HEK293 (cell line): ENCODE measurements around the gene GDAP1L1.
A peak's percentile ranks its signal among the peaks of the same experiment; 100 is the strongest.

Experiments
- KLF1 ChIP-seq: fragments of 450-650 bp; formaldehyde crosslinking; IDR thresholded peaks from 2 replicates; pipeline ENCODE4 v1.5.1; 2016; ENCODE audit warnings: missing biosample characterization, missing genetic modification characterization
- ZBTB17 ChIP-seq: fragments of 450-650 bp; formaldehyde crosslinking; IDR thresholded peaks from 2 replicates; pipeline ENCODE4 v1.5.1; 2016; ENCODE audit warnings: missing biosample characterization, missing genetic modification characterization
- ZBTB7A ChIP-seq: fragments of 450-650 bp; formaldehyde crosslinking; IDR thresholded peaks from 2 replicates; pipeline ENCODE4 v1.5.1; 2016; ENCODE audit warnings: low read depth, missing biosample characterization, missing genetic modification characterization
- ZFHX2 ChIP-seq: fragments of 450-650 bp; formaldehyde crosslinking; conservative IDR thresholded peaks from 2 replicates; pipeline ENCODE4 v1.5.1; 2016; ENCODE audit warnings: missing biosample characterization, missing genetic modification characterization
- ZNF10 ChIP-seq: fragments of 450-650 bp; formaldehyde crosslinking; IDR thresholded peaks from 2 replicates; pipeline ENCODE4 v1.5.1; 2017; ENCODE audit warnings: missing biosample characterization, missing genetic modification characterization
- ZNF24 ChIP-seq: fragments of 450-650 bp; formaldehyde crosslinking; IDR thresholded peaks from 2 replicates; pipeline ENCODE4 v1.5.1; 2016; ENCODE audit warnings: missing biosample characterization, missing genetic modification characterization
- ZNF391 ChIP-seq: fragments of 450-650 bp; formaldehyde crosslinking; IDR thresholded peaks from 2 replicates; pipeline ENCODE4 v1.5.1; 2016; ENCODE audit warnings: low read depth, missing biosample characterization, missing genetic modification characterization, borderline replicate concordance
- ZNF48 ChIP-seq: fragments of 450-650 bp; formaldehyde crosslinking; IDR thresholded peaks from 2 replicates; pipeline ENCODE4 v1.5.1; 2016; ENCODE audit warnings: missing biosample characterization, missing genetic modification characterization
- ZNF654 ChIP-seq: fragments of 450-650 bp; formaldehyde crosslinking; IDR thresholded peaks from 2 replicates; pipeline ENCODE4 v1.5.1; 2016; ENCODE audit warnings: low read depth, missing biosample characterization, missing genetic modification characterization
- ZNF664 ChIP-seq: fragments of 450-650 bp; formaldehyde crosslinking; IDR thresholded peaks from 2 replicates; pipeline ENCODE4 v1.5.1; 2016; ENCODE audit warnings: missing biosample characterization, missing genetic modification characterization
- ZNF791 ChIP-seq: fragments of 450-650 bp; formaldehyde crosslinking; IDR thresholded peaks from 2 replicates; pipeline ENCODE4 v1.5.1; 2016; ENCODE audit warnings: missing biosample characterization, missing genetic modification characterization
- TF ChIP-seq, protein P1 (sequence below): sonication (generic); formaldehyde crosslinking; IDR thresholded peaks from 2 replicates; pipeline ENCODE4 v1.8.1; 2022; ENCODE audit warnings: mild to moderate bottlenecking, moderate library complexity, missing genetic modification reagents
- TF ChIP-seq, protein P2 (sequence below): fragments of 450-650 bp; formaldehyde crosslinking; IDR thresholded peaks from 2 replicates; pipeline ENCODE4 v1.5.1; 2016; ENCODE audit warnings: missing biosample characterization, missing genetic modification characterization
- TF ChIP-seq, protein P3 (sequence below): fragments of 450-650 bp; formaldehyde crosslinking; IDR thresholded peaks from 2 replicates; pipeline ENCODE4 v1.5.1; 2016; ENCODE audit warnings: missing biosample characterization, missing genetic modification characterization
- TF ChIP-seq, protein P4 (sequence below): fragments of 450-650 bp; formaldehyde crosslinking; IDR thresholded peaks from 2 replicates; pipeline ENCODE4 v1.5.1; 2016; ENCODE audit warnings: missing biosample characterization, missing genetic modification characterization
- TF ChIP-seq, protein P5 (sequence below): fragments of 450-650 bp; formaldehyde crosslinking; IDR thresholded peaks from 2 replicates; pipeline ENCODE4 v1.5.1; 2016; ENCODE audit warnings: missing biosample characterization, missing genetic modification characterization
- TF ChIP-seq, protein P6 (sequence below): fragments of 450-650 bp; formaldehyde crosslinking; IDR thresholded peaks from 2 replicates; pipeline ENCODE4 v1.5.1; 2016; ENCODE audit warnings: missing biosample characterization, missing genetic modification characterization
- TF ChIP-seq, protein P7 (sequence below): fragments of 450-650 bp; formaldehyde crosslinking; IDR thresholded peaks from 2 replicates; pipeline ENCODE4 v1.5.1; 2016; ENCODE audit warnings: missing biosample characterization, missing genetic modification characterization
- TF ChIP-seq, protein P8 (sequence below): fragments of 450-650 bp; formaldehyde crosslinking; conservative IDR thresholded peaks from 2 replicates; pipeline ENCODE4 v1.5.1; 2016; ENCODE audit warnings: low read depth, missing biosample characterization, missing genetic modification characterization

The GDAP1L1 gene

DNA sequence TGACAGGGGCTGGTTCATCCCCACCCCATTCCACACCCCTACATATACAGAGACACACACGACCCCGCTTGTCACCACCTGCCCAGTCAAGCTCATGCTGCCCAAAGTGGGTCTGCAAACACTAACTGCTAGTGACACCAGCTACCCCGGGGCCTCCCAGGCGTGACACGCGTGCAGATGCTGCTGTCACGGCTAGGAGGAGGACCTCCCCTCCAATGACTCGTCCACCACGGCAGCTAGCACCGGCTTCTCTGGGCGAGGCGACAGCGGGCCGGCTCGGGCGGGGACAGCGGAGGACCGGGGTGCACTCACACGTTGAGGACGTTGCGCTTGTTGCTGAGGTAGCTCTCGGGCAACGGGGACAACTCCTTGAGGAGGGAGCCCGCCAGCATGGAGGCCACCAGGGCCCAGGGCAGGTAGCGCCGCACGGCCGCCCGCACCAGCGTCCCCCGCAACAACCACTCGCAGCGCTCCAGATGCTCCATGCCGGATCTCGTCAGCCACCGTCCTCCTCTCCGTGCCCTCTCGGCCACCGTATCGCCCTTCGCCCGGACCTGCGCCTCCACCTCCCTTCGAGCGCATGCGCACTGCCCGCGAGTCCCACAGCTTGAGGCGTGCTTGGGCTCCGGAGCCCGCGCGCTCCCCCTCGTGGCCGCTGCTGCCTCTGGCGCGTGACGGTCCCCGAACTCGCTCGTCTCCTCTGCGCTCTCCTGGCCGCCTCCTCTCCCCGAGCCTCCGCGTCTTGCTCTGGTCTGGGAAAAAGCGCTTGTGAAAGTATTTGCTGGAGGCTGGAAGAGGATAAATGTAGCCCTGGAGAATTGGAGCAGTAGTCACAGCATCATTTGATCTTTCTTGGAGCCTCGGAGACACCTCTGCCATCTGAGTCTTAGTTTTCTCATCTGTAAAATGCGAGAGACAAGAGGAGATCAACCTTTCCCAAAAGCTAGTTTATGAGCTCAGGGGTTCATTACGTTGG lies 63.8 kb downstream of the GDAP1L1 start, which contains the start of gene FITM2 (continued):
- TF ChIP-seq, protein P1, sequence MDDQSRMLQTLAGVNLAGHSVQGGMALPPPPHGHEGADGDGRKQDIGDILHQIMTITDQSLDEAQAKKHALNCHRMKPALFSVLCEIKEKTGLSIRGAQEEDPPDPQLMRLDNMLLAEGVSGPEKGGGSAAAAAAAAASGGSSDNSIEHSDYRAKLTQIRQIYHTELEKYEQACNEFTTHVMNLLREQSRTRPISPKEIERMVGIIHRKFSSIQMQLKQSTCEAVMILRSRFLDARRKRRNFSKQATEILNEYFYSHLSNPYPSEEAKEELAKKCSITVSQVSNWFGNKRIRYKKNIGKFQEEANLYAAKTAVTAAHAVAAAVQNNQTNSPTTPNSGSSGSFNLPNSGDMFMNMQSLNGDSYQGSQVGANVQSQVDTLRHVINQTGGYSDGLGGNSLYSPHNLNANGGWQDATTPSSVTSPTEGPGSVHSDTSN = peak; percentile 36; the same call in 1 of the 2 replicates
- TF ChIP-seq, protein P2, sequence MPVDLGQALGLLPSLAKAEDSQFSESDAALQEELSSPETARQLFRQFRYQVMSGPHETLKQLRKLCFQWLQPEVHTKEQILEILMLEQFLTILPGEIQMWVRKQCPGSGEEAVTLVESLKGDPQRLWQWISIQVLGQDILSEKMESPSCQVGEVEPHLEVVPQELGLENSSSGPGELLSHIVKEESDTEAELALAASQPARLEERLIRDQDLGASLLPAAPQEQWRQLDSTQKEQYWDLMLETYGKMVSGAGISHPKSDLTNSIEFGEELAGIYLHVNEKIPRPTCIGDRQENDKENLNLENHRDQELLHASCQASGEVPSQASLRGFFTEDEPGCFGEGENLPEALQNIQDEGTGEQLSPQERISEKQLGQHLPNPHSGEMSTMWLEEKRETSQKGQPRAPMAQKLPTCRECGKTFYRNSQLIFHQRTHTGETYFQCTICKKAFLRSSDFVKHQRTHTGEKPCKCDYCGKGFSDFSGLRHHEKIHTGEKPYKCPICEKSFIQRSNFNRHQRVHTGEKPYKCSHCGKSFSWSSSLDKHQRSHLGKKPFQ = no peak
- TF ChIP-seq ZFHX2 (tag by site-specific recombination) (peak; percentile 67), ZNF654 (tag by site-specific recombination) (peak; percentile 64), ZBTB7A (peak; percentile 71), ZNF24 (tag by site-specific recombination) (peak; percentile 74), ZNF664 (no peak), ZBTB17 (tag by site-specific recombination) (peak; percentile 97), ZNF48 (tag by site-specific recombination) (no peak), KLF1 (tag by site-specific recombination) (peak; percentile 93), ZNF791 (tag by site-specific recombination) (0 out of 2 replicates have a peak, but pooled peaks have one; percentile 9), ZNF391 (tag by site-specific recombination) (peak; percentile 87; the same call in 1 of the 2 replicates), ZNF10 (tag by site-specific recombination) (peak; percentile 23; the same call in 1 of the 2 replicates)
- TF ChIP-seq, protein P3, sequence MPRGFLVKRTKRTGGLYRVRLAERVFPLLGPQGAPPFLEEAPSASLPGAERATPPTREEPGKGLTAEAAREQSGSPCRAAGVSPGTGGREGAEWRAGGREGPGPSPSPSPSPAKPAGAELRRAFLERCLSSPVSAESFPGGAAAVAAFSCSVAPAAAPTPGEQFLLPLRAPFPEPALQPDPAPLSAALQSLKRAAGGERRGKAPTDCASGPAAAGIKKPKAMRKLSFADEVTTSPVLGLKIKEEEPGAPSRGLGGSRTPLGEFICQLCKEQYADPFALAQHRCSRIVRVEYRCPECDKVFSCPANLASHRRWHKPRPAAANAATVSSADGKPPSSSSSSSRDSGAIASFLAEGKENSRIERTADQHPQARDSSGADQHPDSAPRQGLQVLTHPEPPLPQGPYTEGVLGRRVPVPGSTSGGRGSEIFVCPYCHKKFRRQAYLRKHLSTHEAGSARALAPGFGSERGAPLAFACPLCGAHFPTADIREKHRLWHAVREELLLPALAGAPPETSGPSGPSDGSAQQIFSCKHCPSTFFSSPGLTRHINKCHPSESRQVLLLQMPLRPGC (tag by site-specific recombination) = peak; percentile 68; the same call in 1 of the 2 replicates
- TF ChIP-seq, protein P4, sequence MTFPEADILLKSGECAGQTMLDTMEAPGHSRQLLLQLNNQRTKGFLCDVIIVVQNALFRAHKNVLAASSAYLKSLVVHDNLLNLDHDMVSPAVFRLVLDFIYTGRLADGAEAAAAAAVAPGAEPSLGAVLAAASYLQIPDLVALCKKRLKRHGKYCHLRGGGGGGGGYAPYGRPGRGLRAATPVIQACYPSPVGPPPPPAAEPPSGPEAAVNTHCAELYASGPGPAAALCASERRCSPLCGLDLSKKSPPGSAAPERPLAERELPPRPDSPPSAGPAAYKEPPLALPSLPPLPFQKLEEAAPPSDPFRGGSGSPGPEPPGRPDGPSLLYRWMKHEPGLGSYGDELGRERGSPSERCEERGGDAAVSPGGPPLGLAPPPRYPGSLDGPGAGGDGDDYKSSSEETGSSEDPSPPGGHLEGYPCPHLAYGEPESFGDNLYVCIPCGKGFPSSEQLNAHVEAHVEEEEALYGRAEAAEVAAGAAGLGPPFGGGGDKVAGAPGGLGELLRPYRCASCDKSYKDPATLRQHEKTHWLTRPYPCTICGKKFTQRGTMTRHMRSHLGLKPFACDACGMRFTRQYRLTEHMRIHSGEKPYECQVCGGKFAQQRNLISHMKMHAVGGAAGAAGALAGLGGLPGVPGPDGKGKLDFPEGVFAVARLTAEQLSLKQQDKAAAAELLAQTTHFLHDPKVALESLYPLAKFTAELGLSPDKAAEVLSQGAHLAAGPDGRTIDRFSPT (tag by site-specific recombination) = peak; percentile 58; the same call in 1 of the 2 replicates
- TF ChIP-seq, protein P5, sequence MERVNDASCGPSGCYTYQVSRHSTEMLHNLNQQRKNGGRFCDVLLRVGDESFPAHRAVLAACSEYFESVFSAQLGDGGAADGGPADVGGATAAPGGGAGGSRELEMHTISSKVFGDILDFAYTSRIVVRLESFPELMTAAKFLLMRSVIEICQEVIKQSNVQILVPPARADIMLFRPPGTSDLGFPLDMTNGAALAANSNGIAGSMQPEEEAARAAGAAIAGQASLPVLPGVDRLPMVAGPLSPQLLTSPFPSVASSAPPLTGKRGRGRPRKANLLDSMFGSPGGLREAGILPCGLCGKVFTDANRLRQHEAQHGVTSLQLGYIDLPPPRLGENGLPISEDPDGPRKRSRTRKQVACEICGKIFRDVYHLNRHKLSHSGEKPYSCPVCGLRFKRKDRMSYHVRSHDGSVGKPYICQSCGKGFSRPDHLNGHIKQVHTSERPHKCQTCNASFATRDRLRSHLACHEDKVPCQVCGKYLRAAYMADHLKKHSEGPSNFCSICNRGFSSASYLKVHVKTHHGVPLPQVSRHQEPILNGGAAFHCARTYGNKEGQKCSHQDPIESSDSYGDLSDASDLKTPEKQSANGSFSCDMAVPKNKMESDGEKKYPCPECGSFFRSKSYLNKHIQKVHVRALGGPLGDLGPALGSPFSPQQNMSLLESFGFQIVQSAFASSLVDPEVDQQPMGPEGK (tag by site-specific recombination) = no peak
- TF ChIP-seq, protein P6, sequence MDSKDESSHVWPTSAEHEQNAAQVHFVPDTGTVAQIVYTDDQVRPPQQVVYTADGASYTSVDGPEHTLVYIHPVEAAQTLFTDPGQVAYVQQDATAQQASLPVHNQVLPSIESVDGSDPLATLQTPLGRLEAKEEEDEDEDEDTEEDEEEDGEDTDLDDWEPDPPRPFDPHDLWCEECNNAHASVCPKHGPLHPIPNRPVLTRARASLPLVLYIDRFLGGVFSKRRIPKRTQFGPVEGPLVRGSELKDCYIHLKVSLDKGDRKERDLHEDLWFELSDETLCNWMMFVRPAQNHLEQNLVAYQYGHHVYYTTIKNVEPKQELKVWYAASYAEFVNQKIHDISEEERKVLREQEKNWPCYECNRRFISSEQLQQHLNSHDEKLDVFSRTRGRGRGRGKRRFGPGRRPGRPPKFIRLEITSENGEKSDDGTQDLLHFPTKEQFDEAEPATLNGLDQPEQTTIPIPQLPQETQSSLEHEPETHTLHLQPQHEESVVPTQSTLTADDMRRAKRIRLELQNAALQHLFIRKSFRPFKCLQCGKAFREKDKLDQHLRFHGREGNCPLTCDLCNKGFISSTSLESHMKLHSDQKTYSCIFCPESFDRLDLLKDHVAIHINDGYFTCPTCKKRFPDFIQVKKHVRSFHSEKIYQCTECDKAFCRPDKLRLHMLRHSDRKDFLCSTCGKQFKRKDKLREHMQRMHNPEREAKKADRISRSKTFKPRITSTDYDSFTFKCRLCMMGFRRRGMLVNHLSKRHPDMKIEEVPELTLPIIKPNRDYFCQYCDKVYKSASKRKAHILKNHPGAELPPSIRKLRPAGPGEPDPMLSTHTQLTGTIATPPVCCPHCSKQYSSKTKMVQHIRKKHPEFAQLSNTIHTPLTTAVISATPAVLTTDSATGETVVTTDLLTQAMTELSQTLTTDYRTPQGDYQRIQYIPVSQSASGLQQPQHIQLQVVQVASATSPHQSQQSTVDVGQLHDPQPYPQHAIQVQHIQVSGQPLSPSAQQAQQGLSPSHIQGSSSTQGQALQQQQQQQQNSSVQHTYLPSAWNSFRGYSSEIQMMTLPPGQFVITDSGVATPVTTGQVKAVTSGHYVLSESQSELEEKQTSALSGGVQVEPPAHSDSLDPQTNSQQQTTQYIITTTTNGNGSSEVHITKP (tag by site-specific recombination) = peak; percentile 99
- TF ChIP-seq, protein P7, sequence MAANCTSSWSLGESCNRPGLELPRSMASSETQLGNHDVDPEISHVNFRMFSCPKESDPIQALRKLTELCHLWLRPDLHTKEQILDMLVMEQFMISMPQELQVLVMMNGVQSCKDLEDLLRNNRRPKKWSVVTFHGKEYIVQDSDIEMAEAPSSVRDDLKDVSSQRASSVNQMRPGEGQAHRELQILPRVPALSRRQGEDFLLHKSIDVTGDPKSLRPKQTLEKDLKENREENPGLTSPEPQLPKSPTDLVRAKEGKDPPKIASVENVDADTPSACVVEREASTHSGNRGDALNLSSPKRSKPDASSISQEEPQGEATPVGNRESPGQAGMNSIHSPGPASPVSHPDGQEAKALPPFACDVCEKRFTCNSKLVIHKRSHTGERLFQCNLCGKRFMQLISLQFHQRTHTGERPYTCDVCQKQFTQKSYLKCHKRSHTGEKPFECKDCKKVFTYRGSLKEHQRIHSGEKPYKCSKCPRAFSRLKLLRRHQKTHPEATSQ (tag by site-specific recombination) = peak; percentile 88; the same call in 1 of the 2 replicates
- TF ChIP-seq, protein P8, sequence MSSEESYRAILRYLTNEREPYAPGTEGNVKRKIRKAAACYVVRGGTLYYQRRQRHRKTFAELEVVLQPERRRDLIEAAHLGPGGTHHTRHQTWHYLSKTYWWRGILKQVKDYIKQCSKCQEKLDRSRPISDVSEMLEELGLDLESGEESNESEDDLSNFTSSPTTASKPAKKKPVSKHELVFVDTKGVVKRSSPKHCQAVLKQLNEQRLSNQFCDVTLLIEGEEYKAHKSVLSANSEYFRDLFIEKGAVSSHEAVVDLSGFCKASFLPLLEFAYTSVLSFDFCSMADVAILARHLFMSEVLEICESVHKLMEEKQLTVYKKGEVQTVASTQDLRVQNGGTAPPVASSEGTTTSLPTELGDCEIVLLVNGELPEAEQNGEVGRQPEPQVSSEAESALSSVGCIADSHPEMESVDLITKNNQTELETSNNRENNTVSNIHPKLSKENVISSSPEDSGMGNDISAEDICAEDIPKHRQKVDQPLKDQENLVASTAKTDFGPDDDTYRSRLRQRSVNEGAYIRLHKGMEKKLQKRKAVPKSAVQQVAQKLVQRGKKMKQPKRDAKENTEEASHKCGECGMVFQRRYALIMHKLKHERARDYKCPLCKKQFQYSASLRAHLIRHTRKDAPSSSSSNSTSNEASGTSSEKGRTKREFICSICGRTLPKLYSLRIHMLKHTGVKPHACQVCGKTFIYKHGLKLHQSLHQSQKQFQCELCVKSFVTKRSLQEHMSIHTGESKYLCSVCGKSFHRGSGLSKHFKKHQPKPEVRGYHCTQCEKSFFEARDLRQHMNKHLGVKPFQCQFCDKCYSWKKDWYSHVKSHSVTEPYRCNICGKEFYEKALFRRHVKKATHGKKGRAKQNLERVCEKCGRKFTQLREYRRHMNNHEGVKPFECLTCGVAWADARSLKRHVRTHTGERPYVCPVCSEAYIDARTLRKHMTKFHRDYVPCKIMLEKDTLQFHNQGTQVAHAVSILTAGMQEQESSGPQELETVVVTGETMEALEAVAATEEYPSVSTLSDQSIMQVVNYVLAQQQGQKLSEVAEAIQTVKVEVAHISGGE = peak; percentile 49
